Aorta (tissue), 5 donors: ENCODE data around the gene EPHA6. TPM values are rescaled to one million over a fixed set of nuclear protein-coding genes. Genes with fewer than 3 reads are reported as not detected.

Experiments
- ATAC-seq: fragments of 200-7000 bp; cut with Tn5 transposase; one replicate; pipeline ENCODE4 v1.9.1; 2022; ENCODE audit warnings: moderate library complexity; ENCODE audit not compliant: low FRiP score
- DNase-seq, 2 donors: peaks; one replicate each; pipeline ENCODE4 v3.0.0-alpha.2; 2020
- H3K27ac ChIP-seq, 2 donors: one replicate each; pipeline ENCODE4 v1.5.1; 2013; ENCODE audit warnings: low read length in 2 of 2, mild to moderate bottlenecking in 2 of 2, moderate library complexity in 2 of 2, control low read depth in 1 of 2, inconsistent platforms in 1 of 2, low read depth in 1 of 2
- H3K27me3 ChIP-seq, 2 donors: one replicate each; pipeline ENCODE4 v1.6.1; 2013; ENCODE audit warnings: control low read depth in 1 of 2, low read length in 1 of 2, mild to moderate bottlenecking in 1 of 2, moderate library complexity in 1 of 2; ENCODE audit not compliant: insufficient read depth in 2 of 2, control insufficient read depth in 1 of 2
- H3K36me3 ChIP-seq, 2 donors: one replicate each; pipeline ENCODE4 v1.6.1; 2013; ENCODE audit warnings: control low read depth in 1 of 2, low read length in 1 of 2, mild to moderate bottlenecking in 1 of 2; ENCODE audit not compliant: insufficient read depth in 2 of 2, control insufficient read depth in 1 of 2
- H3K4me1 ChIP-seq, 2 donors: one replicate each; pipeline ENCODE4 v1.6.1; 2013; ENCODE audit warnings: low read length in 2 of 2, control low read depth in 1 of 2, mild to moderate bottlenecking in 1 of 2, moderate library complexity in 1 of 2; ENCODE audit not compliant: insufficient read depth in 2 of 2, control insufficient read depth in 1 of 2
- H3K4me3 ChIP-seq, 2 donors: one replicate each; pipeline ENCODE4 v1.5.1; 2013; ENCODE audit warnings: low read length in 2 of 2, control low read depth in 1 of 2, mild to moderate bottlenecking in 1 of 2
- H3K9me3 ChIP-seq: one replicate; pipeline ENCODE4 v1.6.1; 2013; ENCODE audit warnings: mild to moderate bottlenecking, low read length; ENCODE audit not compliant: control insufficient read depth
- WGBS, 2 donors: extraction: QIAGEN DNeasy Blood & Tissue Kit; methylation state at CpG; one replicate each; pipeline ENCODE4 v1.1.7; 2013; 5-methylcytosine and 5-hydroxymethylcytosine counted together
- intact Hi-C, 2 donors: fragments of 100-400 bp; cut with DNase I; formaldehyde crosslinking; loops; one replicate each; pipeline versions ENCODE4 v1.14.2 to v1.15.0; 2022
- polyA plus RNA-seq, 2 donors: library from polyadenylated mRNA; stranded (reverse); fragments of 200-250 nt; gene quantifications; one replicate each; pipeline ENCODE4 v1.2.3, GENCODE V29; 2013
- total RNA-seq, 2 donors: library from RNA; stranded (reverse); fragmentation: NEBNext Ultra II Directional; extraction: Animal tissue kit (Norgen Biotek cat#: 25700); gene quantifications; one replicate each; pipeline ENCODE4 v1.2.1, GENCODE V29; 2021
- donor health status: healthy with polysubstance abuse.
- donor health status: Bipolar disorder and iron deficiency.
- donor health status: DM: no; HTN: no; CAD: no.
- donor health status: DM: no; HTN: no; CAD: no.
- donor health status: DM: yes; HTN: yes; CAD: no.

EPHA6 gene
- total and polyA plus RNA-seq, 4 donors = 0.33 to 2.8 (median 1.8) TPM; not detected in 1

- Histone ChIP-seq H3K36me3 (no peaks in the 10 kb centered on the region), H3K4me1 (no peaks in the 10 kb centered on the region), H3K27ac (no peak overlapping the region), H3K4me3 (no peak overlapping the region), H3K27me3 (no peaks in the 10 kb centered on the region), H3K9me3 (no peaks in the 10 kb centered on the region)
- 74 to 87% methylated on average over 3 of the region's 3 CpGs for WGBS, 2 donors
- intact Hi-C loops = no loop called here
- ATAC-seq (no peak), DNase-seq (no peak)
Measured at GRCh38 chr3:97200387-97200786, 386.0 kb downstream of the EPHA6 start.

DNA sequence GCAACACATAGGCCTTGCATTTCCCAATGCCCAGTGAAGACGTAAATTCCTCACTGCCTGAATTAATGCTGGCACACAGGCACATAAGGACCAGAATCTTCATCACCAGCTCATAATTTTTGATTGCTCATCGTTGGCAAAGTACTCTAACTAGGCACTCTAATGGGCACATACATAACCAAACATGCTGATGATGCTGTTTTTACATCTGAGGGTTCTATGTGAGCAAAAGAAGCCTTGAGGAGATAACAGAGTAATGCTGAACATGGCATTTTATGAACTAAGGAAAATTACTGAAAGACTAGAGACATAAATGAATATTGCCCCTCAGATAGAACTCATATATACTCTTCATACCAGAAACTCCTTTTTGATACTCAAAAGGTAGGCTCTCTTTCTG lies 387.4 kb downstream of the EPHA6 start:
- H3K27me3 ChIP-seq = no peaks in the 10 kb centered on the region
- no peak overlapping the region for H3K27ac ChIP-seq
- intact Hi-C loops = no loop called here
- ATAC-seq (no peak), DNase-seq (no peak)
- H3K36me3 ChIP-seq = no peaks in the 10 kb centered on the region
- H3K9me3 ChIP-seq = no peaks in the 10 kb centered on the region
- 61 to 75% methylated on average over 2 of the region's 2 CpGs for WGBS, 2 donors
- no peak overlapping the region for H3K4me3 ChIP-seq
- H3K4me1 ChIP-seq = no peaks in the 10 kb centered on the region

DNA sequence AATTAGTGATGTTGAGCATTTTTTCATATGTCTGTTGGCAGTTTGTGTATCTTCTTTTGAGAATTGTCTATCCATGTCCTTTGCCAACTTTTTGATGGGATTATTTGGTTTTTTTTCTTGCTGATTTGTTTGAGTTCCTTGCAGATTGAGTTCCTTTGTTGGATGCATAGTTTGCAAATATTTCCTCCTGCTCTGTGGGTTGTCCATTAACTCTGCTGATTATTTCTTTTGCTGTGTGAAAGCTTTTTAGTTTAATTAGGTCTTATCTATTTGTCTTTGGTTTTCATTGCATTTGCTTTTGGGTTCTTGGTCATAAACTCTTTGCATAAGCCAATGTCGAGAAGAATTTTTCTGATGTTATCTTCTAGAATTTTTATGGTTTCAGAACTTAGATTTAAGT lies 414.6 kb downstream of the EPHA6 start:
- no peaks in the 10 kb centered on the region for H3K27me3 ChIP-seq
- no peaks in the 10 kb centered on the region for H3K36me3 ChIP-seq
- ATAC-seq = no peak
- H3K4me3 ChIP-seq = no peak overlapping the region
- no peaks in the 10 kb centered on the region for H3K9me3 ChIP-seq
- H3K4me1 ChIP-seq = no peaks in the 10 kb centered on the region
- WGBS, 2 donors = 85 to 90% methylated on average over 1 of the region's 1 CpG
- no peak overlapping the region for H3K27ac ChIP-seq
- intact Hi-C loops = no loop called here
- DNase-seq = no peak

DNA sequence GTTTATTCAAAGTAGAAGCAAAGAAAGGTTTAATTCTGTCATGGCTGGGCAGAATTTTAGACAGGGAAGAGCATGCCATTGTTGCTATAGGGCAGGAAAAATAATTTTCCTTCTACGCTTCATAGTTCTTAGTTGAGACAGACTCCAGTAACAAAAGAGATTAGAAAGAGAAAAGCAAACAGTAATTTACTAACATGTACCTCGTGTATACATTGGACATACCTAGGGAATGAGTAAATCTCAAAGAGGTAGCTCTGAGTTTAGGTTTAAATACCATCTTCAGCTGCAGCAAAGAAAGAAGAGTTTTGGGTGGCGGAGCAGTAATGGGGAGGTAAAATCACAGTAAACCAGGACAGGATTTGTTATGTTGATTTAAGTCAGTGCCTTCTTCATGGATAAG lies 416.1 kb downstream of the EPHA6 start:
- H3K27ac ChIP-seq = no peak overlapping the region

DNA sequence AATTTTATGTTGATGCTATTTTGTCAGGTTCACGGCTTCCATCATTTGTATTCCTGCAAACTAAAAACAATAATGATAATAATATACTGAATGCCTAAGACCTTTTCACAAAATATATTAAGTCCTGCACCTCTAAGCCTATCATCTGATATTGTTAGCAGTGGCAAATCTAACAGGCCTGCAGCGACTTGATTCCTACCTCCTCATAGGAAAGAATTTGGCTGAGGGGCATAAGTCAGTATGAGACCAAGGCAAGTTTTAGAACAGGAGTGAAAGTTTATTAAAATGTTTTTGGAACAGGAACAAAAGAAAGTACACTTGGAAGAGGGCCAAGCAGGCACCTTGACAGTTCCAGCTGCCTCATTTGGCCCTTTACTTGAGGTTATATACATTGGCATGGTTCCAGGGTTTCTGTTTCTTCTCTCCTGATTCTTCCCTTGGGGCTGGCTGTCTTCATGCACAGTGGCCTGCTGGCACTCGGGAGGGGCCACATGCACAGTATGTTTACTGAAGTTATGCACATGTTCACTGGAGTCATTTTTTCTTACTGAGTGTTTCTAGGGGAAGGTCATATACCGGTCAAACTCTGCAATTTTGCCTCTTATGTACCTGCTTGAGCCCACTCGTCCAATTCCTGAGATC lies 418.1 kb downstream of the EPHA6 start:
- 30 to 38% methylated on average over 5 of the region's 5 CpGs for WGBS, 2 donors
- intact Hi-C loops = no loop called here
- no peaks in the 10 kb centered on the region for H3K36me3 ChIP-seq
- no peak overlapping the region for H3K27ac ChIP-seq
- H3K9me3 ChIP-seq = no peaks in the 10 kb centered on the region
- no peaks in the 10 kb centered on the region for H3K27me3 ChIP-seq
- no peaks in the 10 kb centered on the region for H3K4me1 ChIP-seq
- no peak for ATAC-seq
- no peak for DNase-seq
- no peak overlapping the region for H3K4me3 ChIP-seq

More for the DNA sequence above, 416.1 kb downstream of the EPHA6 start:
- ATAC-seq (no peak), DNase-seq (no peak)
- 79 to 80% methylated on average over 3 of the region's 3 CpGs for WGBS, 2 donors
- no peaks in the 10 kb centered on the region for H3K4me1 ChIP-seq
- no peaks in the 10 kb centered on the region for H3K36me3 ChIP-seq
- no peaks in the 10 kb centered on the region for H3K27me3 ChIP-seq
- no peaks in the 10 kb centered on the region for H3K9me3 ChIP-seq
- no peak overlapping the region for H3K4me3 ChIP-seq
- intact Hi-C loops = no loop called here

DNA sequence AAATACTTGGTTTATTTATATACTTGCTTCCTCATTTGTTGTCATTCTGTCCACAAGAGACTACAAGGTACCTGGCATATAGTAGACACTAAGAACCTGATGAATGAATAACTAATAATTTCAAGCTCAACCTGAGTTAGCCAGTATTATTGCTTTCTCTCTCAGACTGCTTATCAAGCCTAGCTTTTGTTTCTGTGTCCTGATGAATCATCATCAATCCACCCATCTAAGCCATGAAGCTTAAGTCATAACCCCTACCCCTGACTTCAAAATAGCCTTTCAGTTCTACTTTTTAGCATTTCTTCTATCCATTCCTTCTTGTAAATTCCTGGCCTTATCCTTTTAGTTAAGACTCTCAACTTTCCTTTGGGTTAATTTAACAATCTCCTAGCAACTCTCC lies 420.8 kb downstream of the EPHA6 start:
- Histone ChIP-seq H3K4me3 (no peak overlapping the region), H3K27me3 (no peaks in the 10 kb centered on the region), H3K4me1 (no peaks in the 10 kb centered on the region), H3K27ac (no peak overlapping the region), H3K9me3 (no peaks in the 10 kb centered on the region), H3K36me3 (no peaks in the 10 kb centered on the region)
- ATAC-seq (no peak), DNase-seq (no peak)
- intact Hi-C loops = no loop called here

DNA sequence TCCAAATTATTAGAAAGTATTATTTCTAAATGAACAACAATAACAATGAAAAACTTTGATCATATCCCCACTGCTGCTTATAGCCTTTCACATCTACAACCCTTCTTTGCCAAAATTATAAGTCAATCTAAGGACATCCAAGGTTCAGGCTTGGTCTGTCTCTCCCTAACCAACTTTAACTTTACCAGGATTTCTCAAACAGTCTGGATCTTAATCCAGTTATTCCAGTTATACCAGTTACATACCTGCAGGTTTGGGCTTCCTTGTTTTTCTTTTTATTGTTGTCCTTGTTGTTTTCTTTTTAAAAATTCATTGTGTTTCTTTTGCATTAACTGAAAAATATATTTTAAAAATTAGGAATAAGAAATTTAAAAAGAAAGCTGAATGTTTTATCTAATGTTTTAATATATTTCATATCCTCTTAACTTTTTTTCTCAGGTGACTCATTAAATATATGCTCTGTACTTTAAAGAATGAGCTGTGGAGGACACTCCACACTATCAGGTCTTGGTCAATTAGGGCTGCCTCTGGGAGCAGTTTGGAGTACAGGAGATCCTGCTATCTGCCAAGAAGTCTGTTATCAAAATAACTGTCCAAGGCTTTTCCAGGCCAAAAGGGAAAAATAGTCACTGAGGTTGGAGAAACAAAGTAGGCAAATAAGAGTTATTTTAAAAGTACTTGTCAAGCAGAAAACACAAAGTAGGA lies 421.4 kb downstream of the EPHA6 start:
- no peaks in the 10 kb centered on the region for H3K27me3 ChIP-seq
- ATAC-seq (no peak), DNase-seq (no peak)
- H3K4me3 ChIP-seq = no peak overlapping the region
- no peaks in the 10 kb centered on the region for H3K36me3 ChIP-seq
- H3K9me3 ChIP-seq = no peaks in the 10 kb centered on the region
- no peak overlapping the region for H3K27ac ChIP-seq
- intact Hi-C loops = no loop called here
- no peaks in the 10 kb centered on the region for H3K4me1 ChIP-seq

DNA sequence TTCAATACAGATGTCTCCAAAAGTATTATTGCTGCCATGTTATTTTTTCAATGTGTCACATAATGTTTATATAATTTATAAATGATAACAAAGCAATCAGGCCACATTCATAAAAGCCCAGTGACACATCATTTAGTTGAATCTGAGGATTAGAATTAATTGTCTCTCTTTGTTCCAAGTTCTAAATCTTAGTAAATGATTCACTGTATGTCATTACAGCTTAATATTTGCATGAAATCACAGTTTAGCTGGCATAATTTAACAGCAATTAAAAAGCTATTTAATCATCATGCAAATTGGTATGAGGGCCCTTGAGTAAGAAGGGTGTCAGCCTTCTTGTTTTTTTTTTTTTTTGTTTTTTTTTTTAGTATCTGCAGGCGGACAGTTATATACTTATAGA lies 427.0 kb downstream of the EPHA6 start:
- Histone ChIP-seq H3K4me3 (no peak overlapping the region), H3K9me3 (no peaks in the 10 kb centered on the region), H3K27ac (no peak overlapping the region), H3K27me3 (no peaks in the 10 kb centered on the region), H3K4me1 (no peaks in the 10 kb centered on the region), H3K36me3 (no peaks in the 10 kb centered on the region)
- DNase-seq (no peak), ATAC-seq (no peak)
- WGBS, 2 donors = 79 to 86% methylated on average over 1 of the region's 1 CpG
- intact Hi-C loops = no loop called here

- DNase-seq (no peak), ATAC-seq (no peak)
- intact Hi-C loops = no loop called here
- no peaks in the 10 kb centered on the region for H3K27me3 ChIP-seq
- WGBS, 2 donors = 72 to 76% methylated on average over 2 of the region's 2 CpGs
- H3K36me3 ChIP-seq = no peaks in the 10 kb centered on the region
- no peaks in the 10 kb centered on the region for H3K9me3 ChIP-seq
- no peak overlapping the region for H3K27ac ChIP-seq
- no peak overlapping the region for H3K4me3 ChIP-seq
- no peaks in the 10 kb centered on the region for H3K4me1 ChIP-seq
Measured at GRCh38 chr3:97245201-97245910, 431.0 kb downstream of the EPHA6 start.
